NCI-H2081 treated with DMSO at 0.1 percent for 48 hours (cell line): ENCODE measurements around the gene RXFP3.
"Not testable (repeated sequence)": the region's sequence is repeated elsewhere in the genome, so short reads cannot be mapped to it uniquely, and the experiment has no call there.

Experiments used
- DNase-seq: peaks from one replicate; lab custom pipeline; 2025; lab: John Stamatoyannopoulos, UW

The RXFP3 gene

DNA sequence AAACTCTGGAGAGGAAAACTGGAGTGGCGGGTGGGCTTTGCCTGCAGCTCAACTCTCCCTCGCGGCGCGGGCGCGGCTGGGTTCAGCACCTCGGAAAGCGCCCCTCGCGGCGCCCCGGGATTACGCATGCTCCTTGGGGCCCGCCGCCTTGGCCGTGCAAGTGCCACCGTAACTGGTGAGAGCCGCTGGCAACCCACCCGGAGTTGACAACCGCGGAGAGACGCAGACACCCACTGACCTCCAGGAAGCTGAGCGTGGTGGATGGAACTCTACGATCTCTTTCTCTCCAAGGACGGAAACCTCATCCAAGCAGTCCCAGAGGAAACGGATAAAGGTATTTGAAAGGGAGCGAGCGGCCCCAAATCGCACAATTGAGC lies 194 bp upstream of the RXFP3 start:
- DNase-seq = no peak

DNA sequence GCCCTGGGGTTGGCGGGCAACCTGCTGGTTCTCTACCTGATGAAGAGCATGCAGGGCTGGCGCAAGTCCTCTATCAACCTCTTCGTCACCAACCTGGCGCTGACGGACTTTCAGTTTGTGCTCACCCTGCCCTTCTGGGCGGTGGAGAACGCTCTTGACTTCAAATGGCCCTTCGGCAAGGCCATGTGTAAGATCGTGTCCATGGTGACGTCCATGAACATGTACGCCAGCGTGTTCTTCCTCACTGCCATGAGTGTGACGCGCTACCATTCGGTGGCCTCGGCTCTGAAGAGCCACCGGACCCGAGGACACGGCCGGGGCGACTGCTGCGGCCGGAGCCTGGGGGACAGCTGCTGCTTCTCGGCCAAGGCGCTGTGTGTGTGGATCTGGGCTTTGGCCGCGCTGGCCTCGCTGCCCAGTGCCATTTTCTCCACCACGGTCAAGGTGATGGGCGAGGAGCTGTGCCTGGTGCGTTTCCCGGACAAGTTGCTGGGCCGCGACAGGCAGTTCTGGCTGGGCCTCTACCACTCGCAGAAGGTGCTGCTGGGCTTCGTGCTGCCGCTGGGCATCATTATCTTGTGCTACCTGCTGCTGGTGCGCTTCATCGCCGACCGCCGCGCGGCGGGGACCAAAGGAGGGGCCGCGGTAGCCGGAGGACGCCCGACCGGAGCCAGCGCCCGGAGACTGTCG lies 976 bp downstream of the RXFP3 start:
- no peak for DNase-seq

DNA sequence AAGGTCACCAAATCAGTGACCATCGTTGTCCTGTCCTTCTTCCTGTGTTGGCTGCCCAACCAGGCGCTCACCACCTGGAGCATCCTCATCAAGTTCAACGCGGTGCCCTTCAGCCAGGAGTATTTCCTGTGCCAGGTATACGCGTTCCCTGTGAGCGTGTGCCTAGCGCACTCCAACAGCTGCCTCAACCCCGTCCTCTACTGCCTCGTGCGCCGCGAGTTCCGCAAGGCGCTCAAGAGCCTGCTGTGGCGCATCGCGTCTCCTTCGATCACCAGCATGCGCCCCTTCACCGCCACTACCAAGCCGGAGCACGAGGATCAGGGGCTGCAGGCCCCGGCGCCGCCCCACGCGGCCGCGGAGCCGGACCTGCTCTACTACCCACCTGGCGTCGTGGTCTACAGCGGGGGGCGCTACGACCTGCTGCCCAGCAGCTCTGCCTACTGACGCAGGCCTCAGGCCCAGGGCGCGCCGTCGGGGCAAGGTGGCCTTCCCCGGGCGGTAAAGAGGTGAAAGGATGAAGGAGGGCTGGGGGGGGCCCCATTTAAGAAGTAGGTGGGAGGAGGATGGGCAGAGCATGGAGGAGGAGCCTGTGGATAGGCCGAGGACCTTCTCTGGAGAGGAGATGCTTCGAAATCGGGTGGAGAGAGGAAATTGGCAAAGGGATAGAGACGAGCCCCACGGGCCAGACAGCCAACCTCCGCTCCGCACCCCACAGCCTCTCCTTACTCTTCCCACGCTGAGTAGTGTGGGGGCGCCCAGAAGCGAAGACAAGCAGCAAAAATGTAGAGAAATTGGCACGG lies 1.7 kb downstream of the RXFP3 start:
- DNase-seq = no peak

- DNase-seq = no peak
Measured at GRCh38 chr5:33938507-33938796, 2.3 kb downstream of the RXFP3 start.

DNA sequence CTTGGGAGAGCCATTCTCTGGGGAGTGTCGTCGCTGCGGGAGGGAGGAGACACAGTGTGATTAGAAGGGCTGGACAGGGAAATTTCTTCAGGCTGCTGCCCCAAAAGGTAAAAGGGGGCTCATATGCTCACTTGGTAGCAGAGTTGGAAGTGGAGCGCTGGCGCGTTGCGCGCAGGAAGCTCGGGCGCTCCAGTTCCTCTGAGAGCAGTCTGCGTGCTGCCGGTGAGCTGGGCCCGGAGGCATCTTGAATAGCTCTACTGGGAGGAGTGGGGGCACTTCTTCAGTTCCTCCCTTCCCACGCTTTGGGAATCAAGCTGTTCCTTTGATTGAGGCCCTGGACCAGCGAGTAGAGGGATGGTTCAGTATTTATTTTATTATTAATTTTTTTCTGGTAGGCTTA lies 2.7 kb downstream of the RXFP3 start:
- DNase-seq = no peak

DNA sequence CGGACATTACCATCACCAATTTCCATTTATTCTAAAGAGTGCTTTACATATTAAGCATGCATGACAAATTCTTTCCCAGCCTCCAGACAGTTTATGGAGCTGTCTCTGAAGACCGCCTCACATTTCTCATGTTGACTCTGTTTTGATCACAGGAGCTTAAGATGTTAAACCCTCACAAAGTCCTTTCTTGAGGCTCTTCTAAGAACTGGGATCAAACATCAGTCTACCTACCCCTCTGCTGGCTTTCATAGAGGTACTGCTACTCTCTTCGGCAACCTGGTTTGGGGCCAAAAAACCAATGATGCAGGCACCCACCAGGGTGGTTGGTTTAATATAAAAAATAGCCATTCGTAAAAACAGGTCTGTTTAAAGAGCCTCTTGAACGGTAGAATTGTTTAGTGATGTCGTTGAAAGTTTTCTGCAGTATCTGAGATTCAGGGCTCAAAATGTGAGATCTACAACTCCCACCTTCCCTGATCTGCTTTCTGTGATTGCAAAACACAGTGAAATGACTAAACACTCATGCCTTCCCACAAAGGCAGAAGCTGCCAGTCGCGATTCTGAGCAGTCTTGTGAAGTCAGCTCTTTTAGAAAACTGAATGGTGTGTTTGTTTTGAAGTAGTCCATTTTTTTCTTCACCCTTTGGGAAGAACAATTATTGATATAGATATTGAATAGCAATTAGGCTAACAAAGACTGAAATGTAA lies 3.5 kb downstream of the RXFP3 start:
- no peak for DNase-seq

- no peak for DNase-seq
Measured at GRCh38 chr5:33941090-33941489, 4.9 kb downstream of the RXFP3 start.

DNA sequence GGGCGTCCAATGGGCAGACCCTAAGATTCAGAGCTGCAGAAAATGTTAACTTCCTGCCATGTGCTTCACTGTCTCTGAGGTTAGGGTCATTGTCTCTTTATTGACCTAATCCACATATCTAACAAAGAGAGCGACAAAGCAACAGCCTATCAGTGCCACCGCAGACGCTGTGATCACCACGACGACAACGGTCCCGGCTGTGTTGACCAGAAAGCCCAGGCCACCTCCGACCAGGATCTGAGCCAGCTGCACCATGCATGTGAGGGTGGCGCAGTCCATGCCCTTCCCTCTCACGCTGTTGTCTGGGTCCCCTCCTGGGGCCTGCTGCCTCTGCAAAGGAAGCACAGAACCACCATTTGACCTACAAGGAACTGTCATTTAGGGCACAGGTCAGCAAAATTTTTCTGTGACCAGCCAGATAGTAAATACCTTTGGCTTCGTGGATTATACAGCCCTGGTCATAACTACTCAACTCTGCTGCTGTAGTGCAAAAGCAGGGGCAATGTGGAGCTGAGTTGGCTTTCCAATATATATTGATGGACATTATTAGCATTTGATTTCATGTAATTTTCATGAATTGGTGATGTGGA lies 8.5 kb downstream of the RXFP3 start:
- DNase-seq = no peak

DNA sequence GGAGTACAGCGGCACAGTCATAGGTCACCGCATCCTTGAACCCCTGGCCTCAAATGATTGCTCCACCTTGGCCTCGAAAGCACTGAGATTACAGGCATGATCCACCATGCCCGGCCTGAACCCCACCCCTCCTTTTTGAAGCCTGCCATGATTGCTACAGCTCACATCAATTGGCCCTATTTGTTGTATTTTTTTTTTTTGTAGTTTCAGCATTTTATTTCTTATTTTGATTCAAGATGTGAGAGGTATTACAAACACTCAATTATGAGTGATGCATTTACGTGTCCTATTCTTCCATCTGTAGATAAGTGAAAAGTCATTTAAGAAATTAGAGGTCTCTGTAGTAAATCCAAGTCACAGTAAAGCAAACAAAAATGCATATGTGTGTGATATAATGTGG lies 16.0 kb downstream of the RXFP3 start:
- not testable (repeated sequence) for DNase-seq

DNA sequence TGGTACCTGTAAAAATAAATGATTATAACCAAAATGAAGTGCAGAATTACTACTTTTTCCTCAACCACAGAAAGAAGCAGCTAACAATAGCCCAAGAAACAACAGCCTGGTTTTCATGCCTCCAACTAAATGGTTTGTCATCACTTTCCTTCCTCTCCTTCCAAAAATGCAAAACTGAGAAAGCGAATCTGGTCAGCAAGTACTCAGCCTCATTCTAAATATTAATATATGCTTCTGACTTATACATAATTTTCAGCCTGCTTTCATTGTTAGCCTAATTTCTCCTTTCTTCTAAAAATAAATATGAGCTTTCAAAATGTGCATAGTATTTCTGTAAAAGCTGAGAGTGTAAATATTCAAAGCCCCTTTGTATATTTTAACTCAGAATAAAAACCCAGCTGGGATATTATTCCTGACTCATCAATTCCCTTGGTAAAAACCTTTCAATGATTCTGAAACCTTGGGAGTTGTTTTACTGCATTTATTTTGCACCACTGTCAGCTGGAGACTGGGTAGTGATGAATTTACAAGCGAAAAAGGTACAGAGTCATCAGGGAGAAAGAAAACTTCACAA lies 21.5 kb downstream of the RXFP3 start:
- no peak for DNase-seq

DNA sequence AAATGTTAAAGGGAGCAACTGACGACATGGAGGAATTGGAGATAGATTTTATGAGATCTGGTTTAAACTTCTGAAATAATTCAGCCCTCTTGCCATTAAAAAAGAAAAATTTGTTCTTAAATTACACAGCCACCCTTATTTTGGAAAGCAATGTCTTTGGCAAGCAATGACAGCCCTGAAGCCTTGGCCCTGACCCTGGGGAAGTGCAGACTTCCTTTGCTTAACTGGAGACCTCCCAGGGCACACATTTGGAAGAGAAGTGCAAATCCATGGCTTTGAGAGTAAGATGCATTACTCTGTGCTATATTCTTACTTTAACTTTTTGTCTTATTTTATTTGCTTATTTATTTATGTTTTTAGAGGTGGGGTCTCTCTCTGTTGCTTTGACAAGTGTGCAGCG lies 22.0 kb downstream of the RXFP3 start:
- no peak for DNase-seq

- no peak for DNase-seq
Measured at GRCh38 chr5:33964132-33964700, 28.0 kb downstream of the RXFP3 start.

- DNase-seq = no peak
Measured at GRCh38 chr5:33966805-33967204, 30.6 kb downstream of the RXFP3 start.

GRCh38 chr5:33968211-33969005 lies 32.2 kb downstream of the RXFP3 start:
- DNase-seq = no peak

DNA sequence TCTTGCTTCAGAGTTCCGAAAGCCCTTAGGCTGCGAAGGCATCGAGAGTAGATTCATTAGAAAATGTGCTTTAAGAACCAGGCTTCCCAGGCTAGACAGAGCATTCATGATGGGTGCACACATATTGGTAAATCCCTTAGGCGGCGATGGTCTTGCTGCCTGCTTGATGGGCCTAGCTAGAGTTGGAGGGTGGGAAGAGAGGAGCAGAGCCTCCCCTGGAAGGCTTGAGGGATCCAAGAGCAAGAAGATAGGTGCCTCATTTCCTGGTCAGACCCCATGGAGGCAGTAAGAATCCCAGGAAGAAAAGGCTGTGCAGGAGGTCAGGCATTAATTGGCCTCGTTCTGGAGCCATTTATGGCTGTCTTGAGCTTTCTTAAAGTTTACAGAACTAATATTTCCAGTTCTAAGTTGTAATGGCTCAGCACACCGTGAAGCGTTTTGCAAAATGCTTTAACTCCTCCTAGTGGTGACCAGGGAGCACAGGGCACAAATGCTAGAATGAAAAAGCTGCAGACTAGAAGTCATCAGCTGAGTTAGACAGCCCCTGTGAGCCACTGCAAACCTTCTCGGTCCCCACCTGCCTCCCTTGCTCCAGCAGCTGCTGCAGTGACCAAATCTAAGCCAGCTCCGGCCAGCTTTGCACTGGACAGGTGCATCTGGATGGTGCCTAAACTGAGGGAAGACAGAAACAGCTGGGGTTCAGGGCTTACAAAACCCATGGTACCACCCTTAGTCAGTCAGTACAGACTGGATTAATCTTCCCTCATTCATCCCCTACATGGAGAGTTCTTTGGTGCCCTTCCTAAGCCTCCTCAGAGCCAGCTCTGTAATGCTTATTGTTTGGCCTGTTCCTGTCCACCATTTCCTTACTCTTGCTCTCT lies 33.6 kb downstream of the RXFP3 start:
- no peak for DNase-seq

DNA sequence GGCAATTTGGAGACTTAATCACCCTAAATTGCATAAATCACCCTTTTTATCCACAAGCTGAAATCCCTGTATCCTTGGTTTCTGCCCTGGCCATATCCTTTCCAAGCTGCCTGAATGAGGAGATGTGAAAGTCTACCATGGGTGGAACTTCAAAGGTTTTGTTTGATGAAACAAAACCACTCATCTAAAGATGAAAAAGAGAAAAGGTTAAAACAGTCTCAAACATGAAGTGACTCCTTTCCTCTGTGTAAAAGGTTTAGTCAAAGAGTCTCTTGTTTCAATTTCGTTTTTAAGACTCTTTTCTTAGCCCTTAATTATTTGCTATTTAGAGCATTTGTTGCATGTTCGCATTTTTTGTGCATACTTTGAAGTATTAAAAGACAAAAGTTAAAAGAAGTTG lies 37.1 kb downstream of the RXFP3 start:
- DNase-seq = no peak

DNA sequence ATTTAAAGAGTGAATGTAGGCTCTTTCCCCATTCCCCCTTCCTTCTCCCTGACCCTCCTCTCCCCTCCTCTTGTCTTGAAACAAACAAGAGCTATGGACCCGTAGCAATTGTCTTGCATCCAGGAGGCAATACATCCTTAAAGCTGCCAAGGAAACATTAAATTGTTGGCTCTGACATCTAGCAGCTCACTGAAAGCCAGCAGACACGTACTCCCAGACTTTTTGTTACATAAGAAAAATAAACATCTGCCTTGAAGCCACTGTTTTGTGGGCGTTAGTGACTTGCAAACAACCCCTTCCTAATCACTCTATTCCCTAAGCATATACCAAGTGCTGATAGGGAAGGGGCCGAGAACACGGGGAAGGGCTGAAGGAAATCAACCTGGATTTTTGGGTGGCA lies 39.7 kb downstream of the RXFP3 start:
- no peak for DNase-seq

DNA sequence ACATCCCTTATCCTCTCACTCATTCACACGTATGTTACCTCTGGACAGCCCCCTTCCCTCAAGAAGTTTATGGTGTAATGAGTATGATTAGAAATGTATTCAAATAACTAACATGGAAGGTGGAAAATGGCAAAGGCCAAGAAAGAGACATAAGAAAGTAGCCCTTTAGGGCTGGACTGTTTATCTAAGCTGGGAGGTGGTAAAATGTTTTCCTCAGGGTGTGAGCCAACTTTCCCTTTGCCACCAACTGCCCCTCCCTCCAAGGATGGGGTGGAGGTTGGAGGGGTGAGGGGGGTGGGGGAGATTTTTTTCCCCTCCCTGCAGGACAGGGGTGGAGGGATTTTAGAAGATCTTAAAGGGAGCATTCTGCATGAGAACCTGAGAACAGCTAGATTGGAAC lies 40.1 kb downstream of the RXFP3 start:
- DNase-seq = no peak

- no peak for DNase-seq
Measured at GRCh38 chr5:33978306-33978705, 42.1 kb downstream of the RXFP3 start.

DNA sequence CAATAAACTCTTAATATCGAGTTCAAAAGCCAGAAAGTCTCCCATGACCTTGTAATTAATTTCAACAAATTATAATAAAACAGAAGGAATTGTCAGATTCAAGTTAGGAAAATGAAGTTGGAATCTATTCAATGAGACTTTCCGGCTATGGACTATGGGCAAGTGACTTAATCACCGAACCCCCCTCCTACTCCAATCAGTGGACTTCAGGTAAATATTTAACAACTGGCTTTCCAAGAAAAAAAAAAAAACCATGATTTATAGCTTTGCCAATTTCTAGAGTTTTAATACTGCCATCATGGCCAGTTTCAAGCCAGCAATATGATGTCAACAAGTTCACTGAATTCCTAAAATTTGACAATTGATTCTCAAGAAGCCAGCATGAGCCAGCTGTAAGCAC lies 43.8 kb downstream of the RXFP3 start:
- DNase-seq = no peak
